Testis (tissue), 2 donors: ENCODE data around the gene NLN.

ENCODE experiments used
- POLR2A ChIP-seq: fragments of 450-650 bp; IDR thresholded peaks from one replicate; pipeline ENCODE4 v1.6.1; 2017; ENCODE audit warnings: antibody characterized with exemption, mild to moderate bottlenecking, moderate library complexity
- TF ChIP-seq, protein P1 (sequence below), 3 experiments: fragments of 450-650 bp in 2 of 3; fragments of 200-600 bp in 1 of 3; sonication (generic) in 1 of 3; IDR thresholded peaks; one replicate each; pipeline ENCODE4 v1.5.1; 2016 to 2019; ENCODE audit warnings: antibody characterized with exemption in 3 of 3, mild to moderate bottlenecking in 2 of 3, moderate library complexity in 1 of 3

- TF ChIP-seq, protein P1, sequence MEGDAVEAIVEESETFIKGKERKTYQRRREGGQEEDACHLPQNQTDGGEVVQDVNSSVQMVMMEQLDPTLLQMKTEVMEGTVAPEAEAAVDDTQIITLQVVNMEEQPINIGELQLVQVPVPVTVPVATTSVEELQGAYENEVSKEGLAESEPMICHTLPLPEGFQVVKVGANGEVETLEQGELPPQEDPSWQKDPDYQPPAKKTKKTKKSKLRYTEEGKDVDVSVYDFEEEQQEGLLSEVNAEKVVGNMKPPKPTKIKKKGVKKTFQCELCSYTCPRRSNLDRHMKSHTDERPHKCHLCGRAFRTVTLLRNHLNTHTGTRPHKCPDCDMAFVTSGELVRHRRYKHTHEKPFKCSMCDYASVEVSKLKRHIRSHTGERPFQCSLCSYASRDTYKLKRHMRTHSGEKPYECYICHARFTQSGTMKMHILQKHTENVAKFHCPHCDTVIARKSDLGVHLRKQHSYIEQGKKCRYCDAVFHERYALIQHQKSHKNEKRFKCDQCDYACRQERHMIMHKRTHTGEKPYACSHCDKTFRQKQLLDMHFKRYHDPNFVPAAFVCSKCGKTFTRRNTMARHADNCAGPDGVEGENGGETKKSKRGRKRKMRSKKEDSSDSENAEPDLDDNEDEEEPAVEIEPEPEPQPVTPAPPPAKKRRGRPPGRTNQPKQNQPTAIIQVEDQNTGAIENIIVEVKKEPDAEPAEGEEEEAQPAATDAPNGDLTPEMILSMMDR (IDR thresholded peaks at IDR 0.05) = no peak
- TF ChIP-seq POLR2A = no peak
Observed at GRCh38 chr5:65796269-65796668, 74.3 kb downstream of the NLN start.
